ACC112 (cell line): ENCODE results near the gene SNX14.
A peak's percentile ranks its signal among the peaks of the same experiment; 100 is the strongest.
"Not testable (repeated sequence)": the region's sequence is repeated elsewhere in the genome, so short reads cannot be mapped to it uniquely, and the experiment has no call there.

Experiments used
- H2AFZ ChIP-seq: fragments of 200-600 bp; sonication (generic); one replicate; pipeline ENCODE4 v1.6.0; 2017; ENCODE audit warnings: antibody characterized with exemption, low read length; ENCODE audit not compliant: unreplicated experiment
- H3K27ac ChIP-seq: fragments of 200-600 bp; sonication (generic); 2 replicates; pipeline ENCODE4 v1.5.1; 2014; ENCODE audit warnings: low read depth, mild to moderate bottlenecking, antibody characterized with exemption, low read length, moderate library complexity
- H3K27me3 ChIP-seq: fragments of 200-600 bp; sonication (generic); 2 replicates; pipeline ENCODE4 v1.6.1; 2014; ENCODE audit warnings: mild to moderate bottlenecking, antibody characterized with exemption, low read length, moderate library complexity, mixed read lengths; ENCODE audit not compliant: insufficient read depth
- H3K36me3 ChIP-seq: fragments of 200-600 bp; sonication (generic); 2 replicates; pipeline ENCODE4 v1.6.1; 2016; ENCODE audit warnings: mild to moderate bottlenecking, antibody characterized with exemption, low read length, moderate library complexity, mixed read lengths; ENCODE audit not compliant: insufficient read depth
- H3K4me1 ChIP-seq: fragments of 200-600 bp; sonication (generic); one replicate; pipeline ENCODE4 v1.6.1; 2016; ENCODE audit warnings: low read length, mixed read lengths; ENCODE audit not compliant: insufficient read depth, unreplicated experiment, control insufficient read depth
- H3K4me3 ChIP-seq: fragments of 200-600 bp; sonication (generic); 2 replicates; pipeline ENCODE4 v1.5.1; 2014; ENCODE audit warnings: mild to moderate bottlenecking, low read depth, low read length
- H3K79me2 ChIP-seq: fragments of 200-600 bp; sonication (generic); one replicate; pipeline ENCODE4 v1.6.0; 2016; ENCODE audit warnings: low read length; ENCODE audit not compliant: control insufficient read depth, unreplicated experiment, insufficient read depth

SNX14 gene

GRCh38 chr6:85593438-85594196, at the start of gene SNX14:
TSS of gene SNX14 (minus strand) at chr6:85593858. CDS start at chr6:85593718, 140 bp downstream.
- Histone ChIP-seq H3K27ac (peak within 1 kb of the TSS; percentile 93), H2AFZ (peak within 1 kb of the TSS; percentile 79), H3K79me2 (peaks cover 35% of the 10 kb centered on the region), H3K27me3 (no peaks in the 10 kb centered on the region), H3K36me3 (peaks cover 19% of the 10 kb centered on the region), H3K4me1 (peaks cover 10% of the 10 kb centered on the region), H3K4me3 (peak within 1 kb of the TSS; percentile 97)

DNA sequence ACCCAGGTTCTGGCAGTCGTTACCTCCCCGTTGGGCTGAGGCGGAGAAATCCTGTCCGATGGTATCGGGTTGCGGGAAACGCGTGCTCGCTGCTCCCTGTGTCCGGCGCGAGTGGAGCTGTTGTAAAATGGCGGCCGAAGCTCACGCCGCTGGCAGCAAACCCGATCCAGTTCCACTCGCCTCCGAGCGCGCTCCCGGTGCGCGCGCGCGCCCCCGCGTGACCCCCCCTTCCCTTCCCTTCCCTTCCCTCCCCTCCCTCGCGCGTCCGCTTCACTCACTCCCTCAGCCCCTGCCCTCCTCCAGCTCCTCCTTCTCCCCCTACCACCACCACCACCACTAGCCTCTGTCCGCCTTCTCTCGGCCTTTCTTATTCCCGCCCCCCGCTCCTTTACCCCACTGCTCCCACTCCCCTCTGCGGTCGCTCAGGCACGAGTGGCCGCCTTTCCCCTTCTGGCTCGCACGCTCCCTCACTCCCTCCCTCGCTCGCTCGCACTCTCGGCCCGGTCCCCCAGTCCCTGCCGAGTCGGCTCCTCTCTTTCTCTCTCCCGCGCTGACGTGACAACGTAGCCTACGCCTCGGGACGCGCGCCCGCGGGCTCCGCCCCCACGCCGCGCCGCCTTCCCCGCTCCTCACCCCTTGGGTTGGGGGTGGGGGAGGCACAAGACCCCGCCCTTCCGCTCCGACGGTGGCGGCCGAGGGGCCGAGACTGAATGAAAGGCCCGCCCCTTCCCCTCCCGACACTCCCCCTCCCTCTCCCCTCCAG, 49.3 kb upstream of the SNX14 start, which contains the start of gene SYNCRIP:
Gene SYNCRIP (minus strand): TSS at position 113 of the 763 bp plus-strand sequence. CDS start 1,447 bp downstream, outside the sequence.
- Histone ChIP-seq H3K27me3 (no peaks in the 10 kb centered on the region), H2AFZ (peak within 1 kb of the TSS; percentile 65), H3K27ac (peak within 1 kb of the TSS; percentile 96), H3K4me3 (peak within 1 kb of the TSS; percentile 88), H3K36me3 (peaks cover 29% of the 10 kb centered on the region), H3K4me1 (peaks cover 35% of the 10 kb centered on the region), H3K79me2 (peaks cover 48% of the 10 kb centered on the region)

- Histone ChIP-seq H3K4me3 (peak overlapping the region; percentile 88), H3K27ac (peak overlapping the region; percentile 96), H3K36me3 (peaks cover 37% of the 10 kb centered on the region), H3K79me2 (peaks cover 56% of the 10 kb centered on the region), H2AFZ (peak overlapping the region; percentile 44), H3K27me3 (no peaks in the 10 kb centered on the region), H3K4me1 (peaks cover 38% of the 10 kb centered on the region)
These were observed 48.5 kb upstream of the SNX14 start for GRCh38 chr6:85641897-85642773.

- Histone ChIP-seq H3K36me3 (peaks cover 43% of the 10 kb centered on the region), H3K4me1 (peaks cover 43% of the 10 kb centered on the region), H3K27ac (peak overlapping the region; percentile 96; the same call in 1 of the 2 replicates), H2AFZ (no peak overlapping the region), H3K79me2 (peaks cover 62% of the 10 kb centered on the region), H3K4me3 (peak overlapping the region; percentile 88), H3K27me3 (no peaks in the 10 kb centered on the region)
These were observed 47.9 kb upstream of the SNX14 start for GRCh38 chr6:85641522-85641896.

- Histone ChIP-seq H2AFZ (no peak overlapping the region), H3K36me3 (peaks cover 46% of the 10 kb centered on the region), H3K27ac (no peak overlapping the region), H3K79me2 (peaks cover 68% of the 10 kb centered on the region), H3K27me3 (no peaks in the 10 kb centered on the region), H3K4me1 (peaks cover 44% of the 10 kb centered on the region), H3K4me3 (peak overlapping the region; percentile 88)
These were observed 47.2 kb upstream of the SNX14 start for GRCh38 chr6:85640821-85641220.

DNA sequence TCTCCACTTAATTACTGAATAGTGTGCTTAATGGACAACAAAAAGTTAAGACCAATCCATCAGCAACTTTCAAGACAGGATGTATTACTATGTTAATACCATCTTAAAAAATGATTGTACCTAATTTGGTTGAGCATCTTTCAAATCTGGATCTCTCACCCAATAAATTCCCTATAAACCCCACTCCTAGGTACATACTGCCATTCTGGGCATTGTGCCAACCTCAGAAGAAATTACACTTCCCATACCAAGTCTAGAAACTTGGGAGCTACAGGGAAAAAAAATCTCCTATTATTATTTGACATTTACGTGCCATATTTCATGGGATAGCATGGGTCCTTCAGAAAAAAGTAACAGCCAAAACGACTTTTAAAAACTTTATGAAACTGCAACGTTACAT, 43.9 kb upstream of the SNX14 start:
- H3K4me1 ChIP-seq, result peaks cover 35% of the 10 kb centered on the region
- no peak overlapping the region for H2AFZ ChIP-seq
- H3K79me2 ChIP-seq, result peaks cover 95% of the 10 kb centered on the region
- H3K27me3 ChIP-seq, result no peaks in the 10 kb centered on the region
- H3K36me3 ChIP-seq, result peaks cover 70% of the 10 kb centered on the region
- no peak overlapping the region for H3K4me3 ChIP-seq
- H3K27ac ChIP-seq, result no peak overlapping the region

DNA sequence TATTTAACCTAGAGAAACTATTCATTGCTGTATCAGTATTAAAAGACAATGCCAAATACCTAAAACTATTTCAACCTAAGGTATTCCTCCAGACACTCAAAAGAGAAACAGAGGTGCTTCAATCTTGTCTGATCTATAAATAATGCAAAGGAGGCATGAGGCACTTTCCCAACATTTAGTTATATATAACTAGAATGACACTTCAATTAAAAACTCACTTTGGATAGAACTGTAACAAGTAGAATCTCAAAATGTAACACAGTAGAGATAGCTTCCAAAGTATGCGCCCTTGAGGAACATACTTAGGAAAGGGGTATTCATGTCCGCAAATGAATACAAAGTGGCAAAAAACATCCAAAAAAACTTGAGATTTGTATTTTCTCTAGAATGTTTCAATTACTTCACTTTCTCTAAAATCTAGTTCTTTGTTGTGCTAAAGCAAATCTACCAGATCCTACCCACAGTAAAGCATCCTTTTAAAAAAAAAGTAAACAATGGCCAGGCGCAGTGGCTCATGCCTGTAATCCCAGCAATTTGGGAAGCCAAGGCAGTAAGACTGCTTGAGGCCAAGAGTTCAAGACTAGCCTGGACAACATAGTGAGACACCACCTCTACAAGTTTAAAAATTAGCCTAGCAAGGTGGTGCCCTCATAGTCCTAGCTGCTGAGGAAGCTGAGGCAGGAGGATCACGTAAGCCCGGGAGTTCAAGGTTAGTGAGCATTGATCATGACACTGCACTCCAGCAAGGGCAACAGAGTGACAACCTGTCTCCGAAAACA, 38.7 kb upstream of the SNX14 start:
- Histone ChIP-seq H3K4me1 (peaks cover 15% of the 10 kb centered on the region), H3K79me2 (peaks cover 92% of the 10 kb centered on the region), H3K36me3 (peaks cover 64% of the 10 kb centered on the region), H3K4me3 (no peak overlapping the region), H3K27me3 (no peaks in the 10 kb centered on the region), H3K27ac (no peak overlapping the region), H2AFZ (no peak overlapping the region)

- H3K4me1 ChIP-seq, H3K4me3 ChIP-seq, H2AFZ ChIP-seq, H3K27me3 ChIP-seq, H3K27ac ChIP-seq: not testable (repeated sequence)
- Histone ChIP-seq H3K79me2 (peaks cover 92% of the 10 kb centered on the region), H3K36me3 (peaks cover 63% of the 10 kb centered on the region)
These were observed 37.5 kb upstream of the SNX14 start for GRCh38 chr6:85631117-85631516.

DNA sequence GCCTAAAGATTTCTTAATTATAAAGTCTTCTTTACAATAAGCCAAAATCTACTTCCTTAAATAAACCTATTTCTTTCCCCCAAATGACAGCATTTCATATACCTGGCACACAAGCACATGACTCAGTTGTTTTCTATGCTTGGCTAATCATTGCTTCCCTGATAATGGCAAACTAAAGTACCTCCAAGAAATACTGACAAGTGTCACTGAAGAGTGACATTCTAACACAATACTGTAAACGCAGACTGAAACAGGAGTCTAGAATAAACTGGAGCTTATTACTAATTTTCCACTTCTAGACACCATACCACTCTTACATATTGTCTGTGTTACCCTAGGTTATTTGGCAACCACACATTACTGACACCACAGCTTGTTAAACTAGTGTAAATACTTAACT, 34.7 kb upstream of the SNX14 start:
- H3K79me2 ChIP-seq, result peaks cover 94% of the 10 kb centered on the region
- no peaks in the 10 kb centered on the region for H3K27me3 ChIP-seq
- no peak overlapping the region for H3K27ac ChIP-seq
- peaks cover 7% of the 10 kb centered on the region for H3K4me1 ChIP-seq
- no peak overlapping the region for H3K4me3 ChIP-seq
- peaks cover 50% of the 10 kb centered on the region for H3K36me3 ChIP-seq
- H2AFZ ChIP-seq, result no peak overlapping the region
